ENCODE measurements around the gene DGCR2. TPM values are rescaled to one million over a fixed set of nuclear protein-coding genes. Genes with fewer than 3 reads are reported as not detected.

DGCR2 gene
- polyA plus RNA-seq, 1 donor from 2014 or later, result 67.1 TPM

DNA sequence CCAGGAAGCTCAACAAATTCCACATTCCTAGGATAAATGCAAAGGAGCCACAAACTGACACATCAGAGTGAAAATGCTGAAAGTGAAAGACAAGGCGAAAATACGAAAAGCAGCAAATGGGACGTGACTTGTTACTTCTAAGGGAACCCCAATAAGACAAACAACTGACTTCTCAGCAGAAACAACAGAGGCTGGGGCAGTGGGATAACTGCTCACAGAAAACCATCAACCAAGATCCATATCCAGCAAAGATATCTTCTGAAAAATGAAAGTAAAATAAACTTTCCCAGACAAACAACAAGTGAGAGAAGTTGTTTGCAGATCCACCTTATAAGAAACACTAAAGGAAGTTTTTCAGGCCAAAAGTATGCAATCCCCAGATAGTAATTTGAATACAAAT is 72.1 kb downstream of the DGCR2 start:
- Histone ChIP-seq H3K79me2 (replicated peaks; ENCODE audit: insufficient read depth, low read length) (no peaks in the 10 kb centered on the region), H2AFZ (ENCODE audit: low read depth, low read length) (no peak overlapping the region), H3K9me2 (ENCODE audit: insufficient read depth, low read length) (no peaks in the 10 kb centered on the region), H3K27me3 (ENCODE audit: insufficient read depth, low read depth, low read length) (no peaks in the 10 kb centered on the region), H4K20me1 (ENCODE audit: insufficient read depth) (no peaks in the 10 kb centered on the region), H3K9me3 (ENCODE audit: low read length) (no peaks in the 10 kb centered on the region), H3F3A (ENCODE audit: insufficient read depth, low read length, poor library complexity, severe bottlenecking) (no peaks in the 10 kb centered on the region), H3K9ac (ENCODE audit: low read length) (no peak overlapping the region), H3K4me2 (ENCODE audit: low read length) (no peak overlapping the region), H3K36me3 (ENCODE audit: insufficient read depth, low read length) (no peaks in the 10 kb centered on the region), H3K4me3 (ENCODE audit: low read length) (no peak overlapping the region), H3K27ac (ENCODE audit: low read length) (no peak overlapping the region)
- TF ChIP-seq SMC3 (conservative IDR thresholded peaks at IDR 0.05; ENCODE audit: poor library complexity), result no peak

DNA sequence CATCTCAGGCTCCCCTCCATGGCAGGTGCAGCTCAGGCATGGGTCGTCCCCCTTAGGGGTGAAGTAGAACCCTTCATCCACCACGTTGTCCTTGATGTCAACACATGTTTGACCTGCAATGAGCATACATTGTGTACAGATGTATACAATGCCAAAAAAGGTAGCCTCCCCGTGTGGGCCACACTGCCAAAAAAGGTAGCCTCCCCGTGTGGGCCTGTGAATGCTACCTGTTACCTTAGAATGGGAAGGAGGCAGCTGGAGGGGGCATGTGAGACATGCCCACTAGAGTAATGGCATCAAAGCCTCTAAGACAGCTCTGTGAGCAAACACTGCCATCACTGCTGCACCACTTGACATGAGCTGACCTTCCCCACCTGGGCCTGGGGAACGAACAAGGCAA is 73.7 kb downstream of the DGCR2 start:
- TF ChIP-seq RAD21 (conservative IDR thresholded peaks at IDR 0.05), result no peak
- TF ChIP-seq EZH2 (IDR thresholded peaks at IDR 0.05; ENCODE audit: borderline replicate concordance, insufficient read depth, low read length, poor library complexity, severe bottlenecking), result no peak
- TF ChIP-seq, protein P1, sequence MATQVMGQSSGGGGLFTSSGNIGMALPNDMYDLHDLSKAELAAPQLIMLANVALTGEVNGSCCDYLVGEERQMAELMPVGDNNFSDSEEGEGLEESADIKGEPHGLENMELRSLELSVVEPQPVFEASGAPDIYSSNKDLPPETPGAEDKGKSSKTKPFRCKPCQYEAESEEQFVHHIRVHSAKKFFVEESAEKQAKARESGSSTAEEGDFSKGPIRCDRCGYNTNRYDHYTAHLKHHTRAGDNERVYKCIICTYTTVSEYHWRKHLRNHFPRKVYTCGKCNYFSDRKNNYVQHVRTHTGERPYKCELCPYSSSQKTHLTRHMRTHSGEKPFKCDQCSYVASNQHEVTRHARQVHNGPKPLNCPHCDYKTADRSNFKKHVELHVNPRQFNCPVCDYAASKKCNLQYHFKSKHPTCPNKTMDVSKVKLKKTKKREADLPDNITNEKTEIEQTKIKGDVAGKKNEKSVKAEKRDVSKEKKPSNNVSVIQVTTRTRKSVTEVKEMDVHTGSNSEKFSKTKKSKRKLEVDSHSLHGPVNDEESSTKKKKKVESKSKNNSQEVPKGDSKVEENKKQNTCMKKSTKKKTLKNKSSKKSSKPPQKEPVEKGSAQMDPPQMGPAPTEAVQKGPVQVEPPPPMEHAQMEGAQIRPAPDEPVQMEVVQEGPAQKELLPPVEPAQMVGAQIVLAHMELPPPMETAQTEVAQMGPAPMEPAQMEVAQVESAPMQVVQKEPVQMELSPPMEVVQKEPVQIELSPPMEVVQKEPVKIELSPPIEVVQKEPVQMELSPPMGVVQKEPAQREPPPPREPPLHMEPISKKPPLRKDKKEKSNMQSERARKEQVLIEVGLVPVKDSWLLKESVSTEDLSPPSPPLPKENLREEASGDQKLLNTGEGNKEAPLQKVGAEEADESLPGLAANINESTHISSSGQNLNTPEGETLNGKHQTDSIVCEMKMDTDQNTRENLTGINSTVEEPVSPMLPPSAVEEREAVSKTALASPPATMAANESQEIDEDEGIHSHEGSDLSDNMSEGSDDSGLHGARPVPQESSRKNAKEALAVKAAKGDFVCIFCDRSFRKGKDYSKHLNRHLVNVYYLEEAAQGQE (IDR thresholded peaks at IDR 0.05; ENCODE audit: borderline replicate concordance), result no peak
- TF ChIP-seq SMC3 (conservative IDR thresholded peaks at IDR 0.05; ENCODE audit: poor library complexity), result no peak
- TF ChIP-seq, protein P2, sequence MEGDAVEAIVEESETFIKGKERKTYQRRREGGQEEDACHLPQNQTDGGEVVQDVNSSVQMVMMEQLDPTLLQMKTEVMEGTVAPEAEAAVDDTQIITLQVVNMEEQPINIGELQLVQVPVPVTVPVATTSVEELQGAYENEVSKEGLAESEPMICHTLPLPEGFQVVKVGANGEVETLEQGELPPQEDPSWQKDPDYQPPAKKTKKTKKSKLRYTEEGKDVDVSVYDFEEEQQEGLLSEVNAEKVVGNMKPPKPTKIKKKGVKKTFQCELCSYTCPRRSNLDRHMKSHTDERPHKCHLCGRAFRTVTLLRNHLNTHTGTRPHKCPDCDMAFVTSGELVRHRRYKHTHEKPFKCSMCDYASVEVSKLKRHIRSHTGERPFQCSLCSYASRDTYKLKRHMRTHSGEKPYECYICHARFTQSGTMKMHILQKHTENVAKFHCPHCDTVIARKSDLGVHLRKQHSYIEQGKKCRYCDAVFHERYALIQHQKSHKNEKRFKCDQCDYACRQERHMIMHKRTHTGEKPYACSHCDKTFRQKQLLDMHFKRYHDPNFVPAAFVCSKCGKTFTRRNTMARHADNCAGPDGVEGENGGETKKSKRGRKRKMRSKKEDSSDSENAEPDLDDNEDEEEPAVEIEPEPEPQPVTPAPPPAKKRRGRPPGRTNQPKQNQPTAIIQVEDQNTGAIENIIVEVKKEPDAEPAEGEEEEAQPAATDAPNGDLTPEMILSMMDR (IDR thresholded peaks at IDR 0.05; ENCODE audit: poor library complexity, severe bottlenecking), result no peak
- TF ChIP-seq MXI1 (conservative IDR thresholded peaks at IDR 0.05; ENCODE audit: poor library complexity, severe bottlenecking), result no peak
- no peak for TF ChIP-seq POLR2AphosphoS5 (IDR thresholded peaks at IDR 0.05)
- no peak for TF ChIP-seq TAF1 (IDR thresholded peaks at IDR 0.05; ENCODE audit: low read depth)
- H3F3A ChIP-seq (ENCODE audit: insufficient read depth, low read length, poor library complexity, severe bottlenecking), result no peaks in the 10 kb centered on the region
- H4K20me1 ChIP-seq (ENCODE audit: insufficient read depth), result no peaks in the 10 kb centered on the region
- no peak overlapping the region for H2AFZ ChIP-seq (ENCODE audit: low read depth, low read length)
- no peak overlapping the region for H3K4me3 ChIP-seq (ENCODE audit: low read length)
- no peak overlapping the region for H3K27ac ChIP-seq (ENCODE audit: low read length)
- H3K27me3 ChIP-seq (ENCODE audit: insufficient read depth, low read depth, low read length), result no peaks in the 10 kb centered on the region
- H3K9me3 ChIP-seq (ENCODE audit: low read length), result no peaks in the 10 kb centered on the region
- H3K79me2 ChIP-seq (replicated peaks; ENCODE audit: insufficient read depth, low read length), result no peaks in the 10 kb centered on the region
- H3K36me3 ChIP-seq (ENCODE audit: insufficient read depth, low read length), result no peaks in the 10 kb centered on the region
- no peaks in the 10 kb centered on the region for H3K9me2 ChIP-seq (ENCODE audit: insufficient read depth, low read length)
- no peak overlapping the region for H3K9ac ChIP-seq (ENCODE audit: low read length)
- no peak overlapping the region for H3K4me2 ChIP-seq (ENCODE audit: low read length)

DNA sequence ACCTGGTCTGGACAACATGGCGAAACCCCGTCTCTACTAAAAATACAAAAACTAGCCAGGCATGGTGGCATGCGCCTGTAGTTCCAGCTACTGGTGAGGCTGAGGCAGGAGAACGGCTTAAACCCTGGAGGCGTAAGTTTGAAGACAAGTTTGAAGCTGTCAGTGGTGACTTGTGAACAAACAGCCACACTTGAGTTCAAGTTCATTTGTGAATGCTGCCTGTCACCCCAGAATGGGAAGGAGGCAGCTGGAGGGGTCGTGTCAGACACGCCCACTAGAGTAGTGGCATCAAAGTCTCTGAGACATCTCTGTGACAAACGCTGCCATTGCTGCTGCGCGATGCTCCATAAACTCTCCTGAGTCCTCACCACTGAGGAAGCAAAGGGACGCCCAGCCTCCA is 74.2 kb downstream of the DGCR2 start:
- Histone ChIP-seq H2AFZ (ENCODE audit: low read depth, low read length) (no peak overlapping the region), H3K9me2 (ENCODE audit: insufficient read depth, low read length) (no peaks in the 10 kb centered on the region), H3K4me3 (ENCODE audit: low read length) (no peak overlapping the region), H3K4me2 (ENCODE audit: low read length) (no peak overlapping the region), H3K36me3 (ENCODE audit: insufficient read depth, low read length) (no peaks in the 10 kb centered on the region), H3K27ac (ENCODE audit: low read length) (no peak overlapping the region), H4K20me1 (ENCODE audit: insufficient read depth) (no peaks in the 10 kb centered on the region), H3K9me3 (ENCODE audit: low read length) (no peaks in the 10 kb centered on the region), H3K79me2 (replicated peaks; ENCODE audit: insufficient read depth, low read length) (no peaks in the 10 kb centered on the region), H3K9ac (ENCODE audit: low read length) (no peak overlapping the region), H3K27me3 (ENCODE audit: insufficient read depth, low read depth, low read length) (no peaks in the 10 kb centered on the region), H3F3A (ENCODE audit: insufficient read depth, low read length, poor library complexity, severe bottlenecking) (no peaks in the 10 kb centered on the region)
- no peak for TF ChIP-seq POLR2AphosphoS5 (IDR thresholded peaks at IDR 0.05)
- no peak for TF ChIP-seq SMC3 (conservative IDR thresholded peaks at IDR 0.05; ENCODE audit: poor library complexity)
- no peak for TF ChIP-seq EZH2 (IDR thresholded peaks at IDR 0.05; ENCODE audit: borderline replicate concordance, insufficient read depth, low read length, poor library complexity, severe bottlenecking)
- TF ChIP-seq MXI1 (conservative IDR thresholded peaks at IDR 0.05; ENCODE audit: poor library complexity, severe bottlenecking), result no peak
- TF ChIP-seq, protein P1 (IDR thresholded peaks at IDR 0.05; ENCODE audit: borderline replicate concordance), result no peak
- TF ChIP-seq RAD21 (conservative IDR thresholded peaks at IDR 0.05), result no peak
- TF ChIP-seq TAF1 (IDR thresholded peaks at IDR 0.05; ENCODE audit: low read depth), result no peak
- TF ChIP-seq, protein P2 (IDR thresholded peaks at IDR 0.05; ENCODE audit: poor library complexity, severe bottlenecking), result no peak
- no peak for TF ChIP-seq EP300 (conservative IDR thresholded peaks at IDR 0.05; ENCODE audit: poor library complexity, severe bottlenecking)
